ENCODE results near the gene DDR2.

DDR2 gene

DNA sequence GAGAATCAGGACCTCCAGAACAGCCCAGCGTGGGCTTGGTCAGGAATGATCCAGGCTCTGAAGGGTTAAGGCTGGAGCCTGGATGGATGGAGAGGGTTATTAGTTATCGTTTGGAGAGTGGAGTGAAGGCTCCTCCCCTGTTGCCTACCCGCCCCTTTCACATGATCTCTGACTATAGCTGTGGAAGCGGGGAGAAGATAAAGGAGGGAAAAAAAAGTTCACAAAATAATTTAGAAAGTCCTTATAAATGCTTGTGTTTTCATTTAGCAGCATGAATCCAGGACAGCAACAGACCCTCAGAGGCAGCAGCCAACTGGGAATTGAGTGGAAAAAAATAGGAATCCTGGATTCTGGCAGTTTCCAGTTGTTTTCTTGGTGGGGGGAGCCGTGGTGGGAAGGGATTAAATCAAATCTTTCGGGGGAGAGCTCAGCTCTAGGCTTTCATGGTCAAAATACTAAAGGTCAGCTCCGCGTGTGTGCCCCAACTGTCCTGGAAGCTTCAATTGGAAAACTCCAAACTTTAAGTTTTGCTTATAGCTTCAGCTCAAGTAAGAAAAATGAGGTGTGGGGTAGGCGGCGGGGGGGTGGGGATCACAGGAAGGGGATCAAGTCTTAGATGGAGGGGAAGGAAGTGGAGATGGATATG, 595 bp upstream of the DDR2 start:
- no peak for DNase-seq

DNA sequence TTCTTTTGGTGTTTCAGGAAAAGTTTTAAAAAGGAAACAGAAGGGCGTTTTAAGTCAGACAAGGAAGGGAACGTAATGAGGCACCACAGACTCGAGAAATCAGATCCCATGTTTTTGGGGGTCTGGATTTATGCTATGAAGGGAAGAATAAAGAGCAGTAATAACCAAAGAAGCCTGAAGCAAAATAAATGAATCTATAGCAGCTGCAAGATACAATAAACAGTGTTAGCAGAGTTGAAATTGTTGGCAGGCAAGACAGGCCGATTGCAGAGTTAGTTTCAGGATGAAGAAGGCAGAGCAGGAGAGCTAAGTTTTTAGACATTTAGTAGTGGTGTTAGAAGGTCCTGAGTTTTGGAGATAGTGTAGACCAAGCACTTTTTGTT, 425 bp downstream of the DDR2 start:
- no peak for DNase-seq

DNA sequence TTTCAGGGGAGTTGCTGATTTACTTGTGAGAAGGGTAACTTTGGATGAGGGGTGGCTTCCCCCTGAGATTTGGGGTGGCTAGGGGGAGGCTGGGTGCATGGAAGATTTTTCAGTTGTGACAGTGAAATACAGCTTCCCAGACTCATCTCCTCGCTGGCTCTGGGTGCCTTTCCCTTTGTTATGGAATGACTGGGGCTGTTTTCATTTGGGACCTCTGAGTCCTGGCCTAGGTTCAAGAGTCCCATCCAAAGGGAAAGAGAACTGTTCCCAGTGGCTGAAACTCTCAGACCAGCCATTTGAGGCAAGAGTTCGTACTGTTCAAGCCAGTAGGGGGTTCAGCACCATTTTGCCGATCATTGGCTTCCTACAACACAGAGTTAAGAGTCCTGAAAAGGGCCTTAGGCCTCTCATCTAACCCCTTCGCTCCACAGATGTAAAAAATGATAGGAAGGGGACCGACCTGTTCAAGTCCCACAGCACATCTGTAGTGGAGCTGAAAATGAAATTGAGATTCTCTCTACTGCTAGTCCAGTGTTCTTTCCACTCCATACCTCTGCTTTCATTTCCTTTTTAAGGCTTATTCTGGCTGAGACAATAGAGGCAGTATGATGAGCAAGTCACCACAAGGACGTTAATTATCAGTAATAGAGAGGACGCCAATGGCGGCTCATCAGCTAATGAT, 958 bp downstream of the DDR2 start:
- no peak for DNase-seq

- DNase-seq, result no peak
Observed at GRCh38 chr1:162635418-162635817, 3.2 kb downstream of the DDR2 start.

DNA sequence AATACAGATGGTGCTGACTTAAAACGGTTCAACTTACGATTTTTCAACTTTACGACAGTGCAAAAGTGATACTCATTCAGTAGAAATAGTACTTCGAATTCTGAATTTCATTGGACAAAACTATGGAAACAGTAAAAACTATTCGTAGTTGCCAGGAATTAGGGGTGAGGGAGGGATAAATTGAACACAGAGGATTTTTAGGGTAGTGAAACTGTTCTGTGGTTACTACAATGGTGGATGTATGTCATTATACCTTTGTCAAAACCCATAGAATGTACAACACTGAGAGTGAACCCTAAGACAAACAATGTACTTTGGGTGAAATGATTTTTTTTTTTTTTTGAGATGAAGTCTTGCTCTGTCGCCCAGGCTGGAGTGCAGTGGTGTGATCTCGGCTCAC, 7.5 kb downstream of the DDR2 start:
- no peak for DNase-seq

GRCh38 chr1:162641114-162641513, 8.8 kb downstream of the DDR2 start:
- DNase-seq, result no peak

GRCh38 chr1:162644986-162645314, 12.7 kb downstream of the DDR2 start:
- DNase-seq, result no peak

GRCh38 chr1:162645666-162646065, 13.4 kb downstream of the DDR2 start:
- no peak for DNase-seq

GRCh38 chr1:162649583-162649982, 17.3 kb downstream of the DDR2 start:
- no peak for DNase-seq

DNA sequence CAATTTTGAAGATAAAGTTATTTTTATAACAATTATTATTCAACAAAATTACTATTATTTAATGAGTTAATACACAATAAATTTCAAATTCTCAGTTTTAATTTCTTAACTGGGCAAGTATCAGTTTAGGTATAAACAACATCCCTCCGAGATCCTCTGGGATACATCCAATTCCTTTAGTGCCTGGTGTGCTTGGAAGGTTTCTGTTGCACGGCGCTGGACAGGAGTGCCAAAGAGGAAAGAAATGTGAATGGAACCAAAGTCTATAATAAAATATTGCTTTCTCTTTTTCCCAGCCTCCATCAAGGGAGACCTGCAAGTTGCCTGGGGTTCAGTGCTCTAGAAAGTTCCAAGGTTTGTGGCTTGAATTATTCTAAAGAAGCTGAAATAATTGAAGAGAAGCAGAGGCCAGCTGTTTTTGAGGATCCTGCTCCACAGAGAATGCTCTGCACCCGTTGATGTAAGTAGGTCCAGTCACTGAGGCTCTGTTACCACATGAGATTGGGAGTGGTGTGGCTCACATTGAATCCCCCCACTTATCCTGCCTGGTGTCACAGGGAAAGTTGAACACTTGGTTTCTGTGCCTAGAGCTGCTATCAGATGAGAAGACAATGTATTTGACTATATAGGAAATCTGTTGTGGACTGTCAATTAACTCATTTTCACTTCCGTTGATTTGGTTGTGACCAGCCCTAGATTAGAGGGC, 22.8 kb downstream of the DDR2 start:
- no peak for DNase-seq

GRCh38 chr1:162656266-162656665, 24.0 kb downstream of the DDR2 start:
- DNase-seq, result no peak

- peak in 1 of 2 experiments; percentile 8 for DNase-seq
Observed at GRCh38 chr1:162660574-162660973, 28.3 kb downstream of the DDR2 start.

DNA sequence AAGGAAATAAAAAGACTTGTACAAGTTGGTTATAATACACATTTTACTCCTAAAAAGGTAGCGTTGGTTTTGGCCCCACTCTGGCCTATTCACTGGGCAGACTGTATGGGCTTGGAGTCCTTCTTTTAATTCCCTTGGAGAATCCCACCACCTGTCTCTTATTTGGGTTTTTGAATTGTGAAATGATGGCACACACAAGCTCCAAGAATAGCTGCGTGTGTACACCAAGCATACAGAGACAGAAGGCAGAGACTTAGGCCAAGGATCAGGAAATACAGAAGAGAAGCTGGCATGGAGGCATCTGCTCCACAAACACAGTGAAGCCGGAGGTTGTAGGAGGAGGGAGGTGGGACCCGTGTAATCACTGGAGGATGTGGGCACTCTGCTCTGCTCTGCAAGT, 29.1 kb downstream of the DDR2 start:
- DNase-seq, result no peak

DNA sequence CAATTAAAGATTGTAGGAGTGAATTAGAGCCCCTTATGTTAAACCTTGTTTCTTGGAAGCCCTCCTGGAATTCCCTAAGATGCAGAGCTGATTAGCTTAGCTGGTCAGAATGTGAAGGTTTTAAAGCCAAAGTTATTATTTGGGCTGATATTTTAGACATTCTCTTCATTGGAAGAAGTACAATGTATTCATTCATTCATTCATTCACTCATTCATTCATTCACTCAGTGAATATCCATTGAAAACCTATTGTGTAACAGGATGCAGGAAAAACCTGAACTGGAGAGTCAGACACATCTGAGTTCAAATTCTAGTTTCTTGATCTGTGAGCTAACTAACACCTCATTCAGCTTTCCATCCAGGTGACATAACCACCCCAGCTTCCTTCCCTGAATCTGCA, 29.7 kb downstream of the DDR2 start:
- DNase-seq, result no peak

GRCh38 chr1:162663086-162663485, 30.8 kb downstream of the DDR2 start:
- DNase-seq, result no peak

GRCh38 chr1:162663589-162664106, 31.4 kb downstream of the DDR2 start:
- DNase-seq, result no peak

- no peak for DNase-seq
Observed at GRCh38 chr1:162666006-162666645, 33.9 kb downstream of the DDR2 start.

DNA sequence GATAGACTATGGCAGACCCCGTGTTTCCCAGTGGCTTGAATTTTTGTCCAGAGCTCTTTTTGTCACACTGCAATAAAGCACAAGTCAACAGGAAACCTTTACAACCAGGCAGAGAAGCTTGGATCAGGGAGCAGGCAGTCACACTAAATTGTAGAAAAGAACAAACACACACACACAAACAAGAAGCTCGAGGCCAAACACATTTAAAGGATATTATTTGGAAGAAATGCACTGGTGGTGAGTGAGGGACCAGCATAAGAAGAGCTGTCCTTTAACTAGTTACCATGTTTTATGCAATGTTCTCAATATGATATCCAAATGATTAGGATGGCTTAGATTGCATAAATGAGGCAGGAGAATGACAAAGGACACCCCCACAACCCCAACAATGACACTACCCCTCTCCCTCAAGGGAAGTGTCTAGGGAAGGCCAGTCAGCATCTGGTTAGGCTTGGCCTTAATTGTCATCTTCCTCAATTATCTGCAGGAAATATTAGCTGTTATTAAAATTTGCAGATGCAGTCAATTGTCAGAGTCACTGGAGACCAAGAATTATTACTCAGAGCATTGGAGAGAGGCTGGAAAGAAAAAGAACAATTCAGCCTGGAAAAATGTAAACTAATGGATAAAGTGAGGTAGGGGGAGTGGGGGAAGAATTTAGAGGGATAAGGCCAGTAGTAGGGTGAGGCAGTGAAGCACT, 35.3 kb downstream of the DDR2 start:
- no peak for DNase-seq

DNA sequence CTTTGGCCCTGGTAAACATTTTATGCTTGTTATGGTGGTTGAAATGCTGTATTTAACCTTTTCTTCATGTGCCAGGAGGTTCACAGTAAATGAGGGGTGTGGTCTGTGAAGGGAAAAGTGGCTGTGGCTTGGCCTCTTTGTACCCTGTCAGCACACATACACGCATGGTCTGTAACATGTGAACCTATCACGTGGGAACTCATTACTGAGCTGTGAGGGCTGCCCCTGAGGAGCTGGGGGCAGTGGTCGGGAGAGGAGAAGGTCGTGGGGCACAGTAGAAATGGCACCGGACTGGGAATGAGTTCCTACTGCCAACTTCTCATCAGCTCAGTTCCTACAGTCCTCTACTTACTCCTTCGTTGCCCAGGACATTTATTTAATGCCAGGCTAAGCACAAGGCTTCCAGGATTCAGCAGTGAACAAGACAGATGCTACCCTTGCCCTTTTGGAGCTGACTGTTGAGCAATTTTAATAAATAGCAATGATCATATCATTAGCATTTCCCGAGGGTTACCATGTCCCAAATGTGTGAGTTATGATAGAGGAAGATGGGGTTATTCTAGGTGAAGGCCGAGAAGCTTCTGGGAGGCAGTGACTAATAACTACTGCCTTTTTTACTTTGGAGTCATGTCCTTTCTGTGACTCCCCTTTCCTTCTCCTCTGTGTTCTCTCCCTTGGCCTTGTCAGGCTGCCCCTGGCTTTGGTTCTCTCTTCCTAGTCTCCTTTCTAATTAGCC, 38.8 kb downstream of the DDR2 start:
- no peak for DNase-seq

GRCh38 chr1:162671664-162672410, 39.6 kb downstream of the DDR2 start:
- no peak for DNase-seq

DNA sequence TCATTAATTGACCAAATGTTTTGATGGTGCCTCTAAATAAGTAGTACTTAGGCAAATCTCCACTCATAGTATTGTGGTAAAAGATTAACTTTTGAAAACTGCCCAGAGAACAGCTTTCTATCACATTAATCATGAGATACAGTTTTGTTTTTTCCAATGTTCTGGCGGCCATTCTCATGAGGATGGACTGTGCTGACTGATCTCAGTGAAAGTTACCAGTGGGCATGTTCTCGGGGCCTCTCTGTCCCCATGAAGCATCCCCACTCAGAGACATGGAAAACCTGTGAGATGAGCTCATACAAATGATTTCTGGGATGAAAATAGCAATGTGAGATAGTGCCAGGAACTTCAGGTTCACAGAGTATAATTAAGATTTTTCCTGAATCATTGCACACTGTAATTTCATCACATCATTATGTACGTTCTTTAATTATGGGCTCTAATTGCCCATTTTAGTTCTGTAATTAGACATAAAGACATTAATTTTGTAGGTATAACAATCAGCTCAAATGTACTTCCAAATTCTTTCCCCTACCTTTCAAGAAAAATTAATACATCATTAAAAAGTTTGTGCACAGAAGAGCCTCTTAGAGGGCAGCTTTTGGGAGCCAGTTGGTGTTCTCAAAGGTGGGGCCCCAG, 40.5 kb downstream of the DDR2 start:
- no peak for DNase-seq
